ENCODE data around the gene HOXD3. TPM values are rescaled to one million over a fixed set of nuclear protein-coding genes. Genes with fewer than 3 reads are reported as not detected.
A peak's percentile ranks its signal among the peaks of the same experiment; 100 is the strongest.

Gene HOXD3
- total and polyA plus RNA-seq, 2 experiments from 2014 or later = 2.3 to 3.2 TPM

DNA sequence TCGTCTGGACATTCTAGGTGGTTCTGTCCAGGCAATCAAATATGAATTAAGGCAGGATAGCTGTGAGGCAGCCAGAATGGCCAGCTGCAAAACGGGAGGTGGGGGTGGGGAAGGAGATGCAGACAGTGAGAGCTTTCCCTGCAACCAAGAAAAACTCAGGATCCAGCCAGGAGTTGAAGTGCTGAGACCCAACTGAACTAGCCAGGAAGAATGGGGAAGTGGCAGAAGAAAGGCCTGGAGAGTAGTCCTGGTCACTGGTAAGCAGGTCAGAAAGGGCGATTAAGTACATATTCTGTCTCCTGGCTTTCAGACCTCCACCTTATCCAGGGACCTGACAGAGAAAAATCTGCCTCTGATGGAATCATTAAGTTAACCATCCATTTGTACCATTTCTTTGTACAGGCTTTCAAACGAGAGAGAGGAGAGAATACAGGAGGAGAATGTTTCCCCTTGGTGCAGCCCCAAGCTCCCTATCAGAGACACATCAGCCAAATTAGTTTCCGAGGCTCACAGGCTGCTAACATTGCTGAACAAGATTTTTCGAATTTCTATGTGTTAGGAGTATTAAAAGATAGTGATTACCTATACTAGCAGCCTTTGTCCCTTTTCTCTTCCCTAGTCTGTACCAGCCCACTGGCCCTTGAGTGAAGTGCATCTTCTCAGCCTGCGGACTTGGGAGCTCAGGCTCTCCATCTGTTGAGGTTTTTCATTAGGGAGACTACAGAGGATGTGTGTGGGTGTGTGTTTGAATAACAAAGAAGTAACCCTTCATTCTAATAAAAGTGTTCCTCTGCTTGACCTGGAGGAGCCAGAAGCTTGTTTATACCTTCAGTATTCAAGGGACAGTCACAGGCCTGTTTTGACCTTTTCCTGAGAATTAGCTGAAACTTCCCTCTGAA, 18.9 kb downstream of the HOXD3 start:
- Histone ChIP-seq H3K27me3 (replicated peaks; ENCODE audit: insufficient read depth) (no peaks in the 10 kb centered on the region), H3F3A (ENCODE audit: insufficient read depth) (no peaks in the 10 kb centered on the region), H3K9me3 (ENCODE audit: low read depth) (no peaks in the 10 kb centered on the region), H3K36me3 (ENCODE audit: low read depth) (0 out of 2 replicates have a peak, but pooled peaks cover 4% of the 10 kb centered on the region), H3K27ac (no peak overlapping the region), H3K4me3 (no peak overlapping the region), H3K79me2 (ENCODE audit: insufficient read depth) (no peaks in the 10 kb centered on the region), H2AFZ (no peak overlapping the region), H3K9me2 (ENCODE audit: insufficient read depth) (no peaks in the 10 kb centered on the region), H3K4me1 (ENCODE audit: insufficient read depth) (no peaks in the 10 kb centered on the region), H3K9ac (no peak overlapping the region), H4K20me1 (ENCODE audit: insufficient read depth) (no peaks in the 10 kb centered on the region), H3K4me2 (ENCODE audit: unreplicated experiment) (no peak overlapping the region)
- 75 to 85% methylated on average over 6 to 7 of the region's 7 CpGs for WGBS, 2 experiments (ENCODE audit: low coverage in 1 of 2, low lambda C conversion rate in 2 of 2, missing lambda C conversion rate in 2 of 2)
- TF ChIP-seq EZH2phosphoT487 (IDR thresholded peaks at IDR 0.05; ENCODE audit: insufficient read depth, low read depth) (no peak), EZH2 (IDR thresholded peaks at IDR 0.05; ENCODE audit: insufficient read depth, poor library complexity, severe bottlenecking) (no peak)
- no peak for DNase-seq
- in situ Hi-C loops (cut with MboI) = no loop called here

DNA sequence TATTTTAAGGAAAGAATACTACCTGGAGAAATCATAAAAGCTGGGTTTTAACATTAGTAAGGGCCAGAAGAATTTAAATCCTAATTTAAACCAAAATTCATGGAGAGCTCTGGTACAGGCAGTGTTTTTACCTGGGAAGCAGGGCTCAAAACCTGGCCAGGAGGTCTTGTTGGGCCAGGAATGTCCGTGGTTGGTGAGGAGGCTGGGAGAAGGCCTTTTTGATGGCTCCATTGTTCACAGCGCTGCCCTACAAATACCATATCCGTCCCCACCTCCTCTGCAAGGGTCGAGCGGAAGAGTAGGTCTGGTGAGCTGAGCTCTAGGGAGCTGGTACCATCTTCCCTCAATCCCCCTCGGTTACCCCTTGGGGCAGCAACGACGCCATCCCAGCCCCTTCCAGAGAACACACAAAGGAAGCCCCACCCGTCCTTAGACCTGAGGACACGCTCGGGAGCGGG, 20.5 kb downstream of the HOXD3 start:
- peak overlapping the region; percentile 94 for H3K4me2 ChIP-seq (ENCODE audit: unreplicated experiment)

DNA sequence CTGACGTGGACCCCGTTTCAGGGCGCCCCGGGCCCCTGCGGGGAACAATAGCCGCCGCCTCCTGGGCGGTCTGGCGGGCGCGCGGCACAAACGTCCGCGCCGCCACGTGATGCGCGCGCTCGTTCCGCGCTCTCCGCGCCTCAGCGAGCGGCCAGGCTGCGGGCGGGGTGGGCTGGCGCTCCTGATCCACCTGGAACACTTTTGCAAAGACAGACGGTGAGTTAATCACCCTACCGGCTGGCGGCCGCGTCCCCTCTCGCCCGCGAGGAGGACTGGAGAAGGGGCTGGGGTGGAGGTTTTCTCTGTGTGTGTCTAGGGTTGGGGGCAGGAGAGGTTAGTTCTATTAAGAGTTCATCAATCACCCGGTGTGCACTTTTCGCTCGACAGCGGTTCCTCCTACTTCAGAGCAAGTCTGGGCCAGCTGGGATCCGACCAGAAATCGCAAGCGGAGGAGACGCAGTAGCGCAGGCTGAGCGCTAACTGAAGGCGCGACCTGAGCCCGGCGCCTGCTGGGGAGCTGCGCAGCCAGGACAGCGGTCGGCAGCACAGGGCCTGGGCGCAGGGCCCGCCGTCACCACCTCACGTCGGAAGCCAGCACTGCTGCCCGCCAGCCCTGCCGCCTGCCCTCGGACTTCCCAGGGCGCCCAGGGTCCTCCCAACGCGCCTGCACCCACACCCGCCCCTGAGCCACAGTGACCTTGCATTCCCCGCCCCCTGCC, 21.1 kb downstream of the HOXD3 start:
- WGBS, 2 experiments (ENCODE audit: low coverage in 1 of 2, low lambda C conversion rate in 2 of 2, missing lambda C conversion rate in 2 of 2) = 4 to 5% methylated on average over 34 to 55 of the region's 68 CpGs

More for the DNA sequence above, 20.5 kb downstream of the HOXD3 start:
- H4K20me1 ChIP-seq (ENCODE audit: insufficient read depth) = no peaks in the 10 kb centered on the region
- 41 to 49% methylated on average over 9 to 12 of the region's 12 CpGs for WGBS, 2 experiments (ENCODE audit: low coverage in 1 of 2, low lambda C conversion rate in 2 of 2, missing lambda C conversion rate in 2 of 2)
- no peaks in the 10 kb centered on the region for H3K79me2 ChIP-seq (ENCODE audit: insufficient read depth)
- H3K27me3 ChIP-seq (replicated peaks; ENCODE audit: insufficient read depth) = no peaks in the 10 kb centered on the region
- H3K9me2 ChIP-seq (ENCODE audit: insufficient read depth) = no peaks in the 10 kb centered on the region
- no peak for DNase-seq
- TF ChIP-seq EZH2phosphoT487 (IDR thresholded peaks at IDR 0.05; ENCODE audit: insufficient read depth, low read depth) (no peak), EZH2 (IDR thresholded peaks at IDR 0.05; ENCODE audit: insufficient read depth, poor library complexity, severe bottlenecking) (no peak)
- H2AFZ ChIP-seq = peak overlapping the region; percentile 97
- no peaks in the 10 kb centered on the region for H3K9me3 ChIP-seq (ENCODE audit: low read depth)
- peak overlapping the region; percentile 75 for H3K9ac ChIP-seq
- 0 out of 2 replicates have a peak, but pooled peaks cover 1% of the 10 kb centered on the region for H3K36me3 ChIP-seq (ENCODE audit: low read depth)
- H3F3A ChIP-seq (ENCODE audit: insufficient read depth) = no peaks in the 10 kb centered on the region
- H3K27ac ChIP-seq = no peak overlapping the region
- in situ Hi-C loops (cut with MboI) = no loop called here
- H3K4me1 ChIP-seq (ENCODE audit: insufficient read depth) = no peaks in the 10 kb centered on the region
- peak overlapping the region; percentile 94 for H3K4me3 ChIP-seq

DNA sequence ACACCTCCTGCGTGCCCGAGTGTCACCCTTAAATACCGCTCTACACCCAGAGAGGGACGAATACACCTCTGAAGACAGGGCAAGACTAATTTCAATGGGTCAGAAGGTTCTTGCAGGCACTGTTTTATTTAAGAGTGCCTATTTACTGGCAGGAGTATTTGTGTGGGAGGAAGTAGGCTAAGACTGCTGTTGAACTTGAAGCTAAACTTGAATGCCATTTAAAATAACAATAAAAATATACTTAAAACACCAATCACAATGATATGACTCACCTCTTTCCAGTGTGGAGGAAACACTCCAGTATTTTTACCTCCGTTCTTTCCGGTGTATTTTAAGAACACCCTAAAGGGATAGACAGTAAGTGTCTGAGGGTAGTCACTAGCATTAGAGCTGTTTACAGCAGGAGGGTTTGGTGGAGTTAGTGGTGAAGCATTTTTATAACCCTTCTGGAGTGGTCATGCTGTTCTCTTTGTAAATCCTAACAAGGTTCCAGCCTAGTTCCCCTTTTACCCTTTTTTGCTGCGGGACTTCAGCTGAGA, 21.7 kb downstream of the HOXD3 start:
- Histone ChIP-seq H4K20me1 (ENCODE audit: insufficient read depth) (no peaks in the 10 kb centered on the region), H3K27ac (no peak overlapping the region), H3K9me3 (ENCODE audit: low read depth) (no peaks in the 10 kb centered on the region), H3K27me3 (replicated peaks; ENCODE audit: insufficient read depth) (no peaks in the 10 kb centered on the region), H3K9me2 (ENCODE audit: insufficient read depth) (no peaks in the 10 kb centered on the region), H3K36me3 (ENCODE audit: low read depth) (no peaks in the 10 kb centered on the region), H3F3A (ENCODE audit: insufficient read depth) (no peaks in the 10 kb centered on the region), H2AFZ (peak overlapping the region; percentile 97), H3K4me3 (peak overlapping the region; percentile 94), H3K79me2 (ENCODE audit: insufficient read depth) (no peaks in the 10 kb centered on the region), H3K4me1 (ENCODE audit: insufficient read depth) (no peaks in the 10 kb centered on the region), H3K4me2 (ENCODE audit: unreplicated experiment) (peak overlapping the region; percentile 94), H3K9ac (peak overlapping the region; percentile 75)
- WGBS, 2 experiments (ENCODE audit: low coverage in 1 of 2, low lambda C conversion rate in 2 of 2, missing lambda C conversion rate in 2 of 2) = 53 to 54% methylated on average over 7 of the region's 7 CpGs
- in situ Hi-C loops (cut with MboI) = no loop called here
- TF ChIP-seq EZH2phosphoT487 (IDR thresholded peaks at IDR 0.05; ENCODE audit: insufficient read depth, low read depth) = no peak
- no peak for TF ChIP-seq EZH2 (IDR thresholded peaks at IDR 0.05; ENCODE audit: insufficient read depth, poor library complexity, severe bottlenecking)
- no peak for DNase-seq

More for the DNA sequence above, 21.1 kb downstream of the HOXD3 start:
- Histone ChIP-seq H3K9me3 (ENCODE audit: low read depth) (no peaks in the 10 kb centered on the region), H3K4me1 (ENCODE audit: insufficient read depth) (no peaks in the 10 kb centered on the region), H2AFZ (peak overlapping the region; percentile 97), H3K4me3 (peak overlapping the region; percentile 94), H3K27me3 (replicated peaks; ENCODE audit: insufficient read depth) (no peaks in the 10 kb centered on the region), H3K9me2 (ENCODE audit: insufficient read depth) (no peaks in the 10 kb centered on the region), H3K27ac (no peak overlapping the region), H3K4me2 (ENCODE audit: unreplicated experiment) (peak overlapping the region; percentile 94), H4K20me1 (ENCODE audit: insufficient read depth) (no peaks in the 10 kb centered on the region), H3F3A (ENCODE audit: insufficient read depth) (no peaks in the 10 kb centered on the region), H3K36me3 (ENCODE audit: low read depth) (no peaks in the 10 kb centered on the region), H3K9ac (peak overlapping the region; percentile 75), H3K79me2 (ENCODE audit: insufficient read depth) (no peaks in the 10 kb centered on the region)
- in situ Hi-C loops (cut with MboI) = no loop called here
- peak; percentile 69 for DNase-seq
- TF ChIP-seq EZH2 (IDR thresholded peaks at IDR 0.05; ENCODE audit: insufficient read depth, poor library complexity, severe bottlenecking) (no peak), EZH2phosphoT487 (IDR thresholded peaks at IDR 0.05; ENCODE audit: insufficient read depth, low read depth) (no peak)

All from GM23248 (cell line).